Suprapubic skin (tissue), 3 donors: ENCODE data around the gene PARP8.
A peak's percentile ranks its signal among the peaks of the same experiment; 100 is the strongest.

Experiments
- POLR2AphosphoS5 ChIP-seq, 3 donors: sonication (generic); formaldehyde crosslinking; IDR thresholded peaks; one replicate each; pipeline ENCODE4 v1.6.1; 2017; ENCODE audit warnings: antibody characterized with exemption in 3 of 3
- TF ChIP-seq, protein P1 (sequence below), 2 donors: fragments of 200-600 bp in 1 of 2; fragments of 450-650 bp in 1 of 2; sonication (generic) in 1 of 2; IDR thresholded peaks; one replicate each; pipeline ENCODE4 v1.5.1; 2016 to 2019; ENCODE audit warnings: antibody characterized with exemption in 2 of 2, mild to moderate bottlenecking in 1 of 2, moderate library complexity in 1 of 2

GRCh38 chr5:50751064-50751657 is 84.7 kb downstream of the PARP8 start:
- TF ChIP-seq, protein P1, sequence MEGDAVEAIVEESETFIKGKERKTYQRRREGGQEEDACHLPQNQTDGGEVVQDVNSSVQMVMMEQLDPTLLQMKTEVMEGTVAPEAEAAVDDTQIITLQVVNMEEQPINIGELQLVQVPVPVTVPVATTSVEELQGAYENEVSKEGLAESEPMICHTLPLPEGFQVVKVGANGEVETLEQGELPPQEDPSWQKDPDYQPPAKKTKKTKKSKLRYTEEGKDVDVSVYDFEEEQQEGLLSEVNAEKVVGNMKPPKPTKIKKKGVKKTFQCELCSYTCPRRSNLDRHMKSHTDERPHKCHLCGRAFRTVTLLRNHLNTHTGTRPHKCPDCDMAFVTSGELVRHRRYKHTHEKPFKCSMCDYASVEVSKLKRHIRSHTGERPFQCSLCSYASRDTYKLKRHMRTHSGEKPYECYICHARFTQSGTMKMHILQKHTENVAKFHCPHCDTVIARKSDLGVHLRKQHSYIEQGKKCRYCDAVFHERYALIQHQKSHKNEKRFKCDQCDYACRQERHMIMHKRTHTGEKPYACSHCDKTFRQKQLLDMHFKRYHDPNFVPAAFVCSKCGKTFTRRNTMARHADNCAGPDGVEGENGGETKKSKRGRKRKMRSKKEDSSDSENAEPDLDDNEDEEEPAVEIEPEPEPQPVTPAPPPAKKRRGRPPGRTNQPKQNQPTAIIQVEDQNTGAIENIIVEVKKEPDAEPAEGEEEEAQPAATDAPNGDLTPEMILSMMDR (IDR thresholded peaks at IDR 0.05) = peak; percentile 47 to 61
- no peak for TF ChIP-seq POLR2AphosphoS5 (IDR thresholded peaks at IDR 0.05)
